Embryonic facial prominence (tissue), 1 donor: ENCODE measurements around the gene CDK17.
"Not testable (repeated sequence)": the region's sequence is repeated elsewhere in the genome, so short reads cannot be mapped to it uniquely, and the experiment has no call there.

Source experiments
- DNase-seq: peaks from one replicate; pipeline ENCODE4 v3.0.0-alpha.2; 2016; ENCODE audit errors: extremely low spot score

Gene CDK17

DNA sequence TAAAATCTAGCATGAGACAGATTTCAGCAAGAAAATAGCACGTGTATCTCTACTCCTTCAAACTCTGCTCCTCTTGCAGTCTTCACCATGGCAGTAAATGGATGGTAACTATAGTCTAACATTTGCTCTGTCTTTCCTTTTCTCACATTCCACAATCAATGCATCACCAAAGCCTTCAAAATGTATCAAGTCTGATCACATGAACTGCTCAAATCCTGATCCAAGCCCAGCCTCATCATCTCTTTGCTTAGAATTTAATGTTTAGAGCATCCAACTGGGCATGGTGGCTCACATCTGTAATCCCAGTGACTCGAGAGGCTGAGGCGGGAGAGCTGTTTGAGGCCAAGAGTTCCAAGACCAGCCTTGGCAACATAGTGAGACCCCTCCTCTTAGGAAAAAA lies 45.9 kb downstream of the CDK17 start:
- DNase-seq: no peak

- DNase-seq: no peak
These were observed 47.9 kb downstream of the CDK17 start for GRCh38 chr12:96352161-96352835.

DNA sequence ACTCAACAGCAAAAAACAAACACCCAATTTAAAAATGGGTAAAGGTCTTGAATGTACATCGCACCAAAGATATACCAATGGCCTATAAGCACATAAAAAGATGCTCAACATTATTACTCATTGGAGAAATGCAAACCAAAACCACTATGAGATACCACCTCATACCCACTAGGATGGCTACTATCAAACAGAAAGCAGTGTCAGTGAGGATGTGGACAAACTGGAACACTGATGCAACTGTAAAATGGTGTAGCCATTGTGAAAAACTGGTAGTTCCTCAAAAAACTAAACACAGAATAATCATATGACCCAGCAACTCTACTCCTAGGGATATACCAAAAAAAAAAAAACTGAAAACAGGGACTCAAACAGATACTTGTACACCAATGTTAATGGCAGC lies 49.3 kb downstream of the CDK17 start:
- no peak for DNase-seq

GRCh38 chr12:96347130-96347699 lies 53.0 kb downstream of the CDK17 start:
- DNase-seq: no peak

GRCh38 chr12:96346716-96347115 lies 53.5 kb downstream of the CDK17 start:
- not testable (repeated sequence) for DNase-seq

DNA sequence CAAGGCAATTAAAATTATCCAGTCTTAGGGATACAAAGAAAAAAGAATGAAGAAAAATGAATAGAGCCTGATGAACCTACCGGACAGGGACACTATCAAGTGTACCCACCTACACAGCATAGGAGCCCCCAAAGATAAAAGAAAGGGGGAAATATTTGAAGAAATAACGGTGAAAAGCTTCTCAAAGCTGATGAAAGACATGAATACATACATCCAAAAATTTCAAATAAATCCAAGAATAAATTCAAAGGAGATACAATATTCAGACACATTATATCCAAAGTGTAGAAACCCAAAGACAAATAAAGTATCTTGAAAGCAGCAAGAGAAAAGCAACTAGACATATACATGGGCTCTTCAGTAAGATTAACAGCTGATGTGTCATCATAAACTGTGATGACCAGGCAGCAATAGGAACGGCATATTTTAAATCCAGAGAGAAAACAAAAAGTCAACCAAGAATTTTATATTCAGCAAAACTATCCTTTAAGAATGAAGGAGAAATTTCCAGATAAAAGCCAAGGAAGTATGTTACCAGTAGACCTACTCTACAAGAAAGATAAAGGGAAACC lies 56.0 kb downstream of the CDK17 start:
- DNase-seq: no peak

GRCh38 chr12:96343347-96343954 lies 56.8 kb downstream of the CDK17 start:
- DNase-seq: no peak

DNA sequence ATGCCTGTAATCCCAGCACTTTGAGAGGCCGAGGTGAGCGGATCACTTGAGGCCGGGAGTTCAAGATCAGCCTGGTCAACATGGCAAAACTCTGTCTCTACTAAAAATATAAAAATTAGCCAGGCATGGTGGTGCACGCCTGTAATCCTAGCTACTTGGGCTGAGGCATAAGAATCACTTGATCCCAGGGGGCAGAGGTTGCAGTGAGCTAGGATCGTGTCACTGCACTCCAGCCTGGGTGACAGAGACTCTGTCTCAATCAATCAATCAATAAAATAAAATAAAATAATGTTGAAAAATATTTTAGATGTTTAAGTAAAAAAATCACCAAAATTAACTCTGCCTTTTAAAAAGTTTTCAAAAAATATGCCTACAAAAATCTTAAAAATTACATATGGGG lies 60.6 kb downstream of the CDK17 start:
- not testable (repeated sequence) for DNase-seq

- no peak for DNase-seq
These were observed 61.3 kb downstream of the CDK17 start for GRCh38 chr12:96338852-96339471.

GRCh38 chr12:96337953-96338352 lies 62.3 kb downstream of the CDK17 start:
- DNase-seq: no peak

- DNase-seq: no peak
These were observed 63.8 kb downstream of the CDK17 start for GRCh38 chr12:96336489-96336888.

DNA sequence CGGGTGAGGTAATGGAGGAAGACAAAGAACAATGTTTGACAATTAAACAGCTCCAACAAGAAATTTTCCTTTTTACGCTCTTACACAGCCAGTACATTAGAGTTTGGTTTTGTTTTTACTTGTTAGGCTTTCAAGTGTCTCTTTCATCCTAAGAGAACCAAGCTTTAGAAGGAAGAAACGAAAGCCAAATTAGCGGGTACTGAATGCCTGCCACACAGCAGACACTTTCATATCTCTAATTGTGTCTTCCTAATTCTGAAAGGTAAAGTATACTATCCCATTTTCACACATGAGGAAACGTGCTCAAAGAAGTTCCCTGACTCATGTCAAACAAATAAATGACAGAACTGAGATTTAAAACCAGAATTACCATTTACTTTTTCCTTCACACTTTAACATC lies 65.0 kb downstream of the CDK17 start:
- no peak for DNase-seq

GRCh38 chr12:96334502-96334901 lies 65.7 kb downstream of the CDK17 start:
- DNase-seq: no peak

DNA sequence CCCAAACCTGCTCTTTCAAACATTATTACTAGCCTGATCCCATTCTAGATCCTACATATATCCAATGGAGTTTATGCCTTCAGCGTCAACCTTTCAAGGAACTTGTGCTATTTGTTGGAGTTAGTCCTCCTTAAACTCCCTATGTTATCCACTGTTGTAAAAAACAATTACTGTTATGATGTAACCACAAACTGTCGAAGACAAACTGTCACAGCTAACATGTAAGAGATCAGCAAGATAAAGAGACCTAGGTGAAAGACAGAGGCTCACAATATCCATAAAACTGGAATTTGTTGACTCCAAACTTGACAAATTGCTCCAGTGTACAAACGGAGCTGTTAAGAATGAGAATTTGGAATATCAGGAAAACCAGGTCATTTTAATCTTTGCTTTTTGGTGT lies 70.7 kb downstream of the CDK17 start:
- no peak for DNase-seq

- no peak for DNase-seq
These were observed 71.2 kb downstream of the CDK17 start for GRCh38 chr12:96329018-96329417.

- no peak for DNase-seq
These were observed 72.3 kb downstream of the CDK17 start for GRCh38 chr12:96327889-96328288.

GRCh38 chr12:96327346-96327745 lies 72.9 kb downstream of the CDK17 start:
- no peak for DNase-seq

DNA sequence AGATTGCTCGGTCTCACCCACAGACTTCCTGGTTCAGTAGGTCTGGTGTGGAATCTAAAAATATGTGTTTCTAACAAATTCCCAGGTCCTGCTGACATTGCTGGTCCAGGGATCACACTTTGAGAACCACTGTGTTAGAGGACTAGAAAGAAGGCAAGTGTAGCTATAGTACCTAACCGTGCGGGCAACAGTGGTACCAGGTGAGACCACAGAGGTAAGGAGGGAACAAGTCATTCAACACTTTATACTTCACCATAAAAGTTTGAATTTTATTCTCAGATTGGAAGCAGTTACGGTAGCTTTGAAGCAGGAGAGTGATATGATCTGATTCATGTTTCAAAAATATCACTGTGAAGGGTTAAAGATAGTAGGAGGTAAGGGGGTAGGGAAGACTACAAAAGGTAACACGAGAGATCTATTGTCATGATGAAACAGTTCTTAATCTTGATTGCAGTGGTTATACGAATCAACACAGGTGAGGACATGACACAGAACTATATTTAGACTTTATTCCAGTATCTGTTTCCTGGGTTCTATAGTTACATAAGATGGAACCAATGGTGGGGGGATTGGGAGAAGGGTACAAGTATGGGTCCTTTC lies 73.5 kb downstream of the CDK17 start:
- DNase-seq: no peak

DNA sequence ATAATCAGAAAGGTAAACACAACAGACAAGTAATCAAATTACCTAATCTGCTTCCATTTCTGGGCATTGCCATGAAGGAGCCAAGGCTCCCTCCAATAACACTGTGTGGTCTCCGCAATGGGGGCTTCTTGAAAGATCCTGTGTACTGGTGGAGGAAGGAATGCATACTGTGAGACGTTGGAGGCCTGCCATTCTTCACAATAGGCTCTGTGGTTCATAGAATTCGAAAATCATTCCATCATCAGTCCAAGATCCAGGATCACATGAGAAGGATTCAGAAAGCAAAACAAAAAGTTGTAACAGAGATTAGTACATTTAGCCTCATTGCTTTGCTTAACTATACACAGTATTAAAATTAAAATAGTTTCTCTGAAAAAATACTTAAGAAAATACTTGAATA lies 76.3 kb downstream of the CDK17 start:
- DNase-seq: no peak

- no peak for DNase-seq
These were observed 77.5 kb downstream of the CDK17 start for GRCh38 chr12:96322720-96323119.

DNA sequence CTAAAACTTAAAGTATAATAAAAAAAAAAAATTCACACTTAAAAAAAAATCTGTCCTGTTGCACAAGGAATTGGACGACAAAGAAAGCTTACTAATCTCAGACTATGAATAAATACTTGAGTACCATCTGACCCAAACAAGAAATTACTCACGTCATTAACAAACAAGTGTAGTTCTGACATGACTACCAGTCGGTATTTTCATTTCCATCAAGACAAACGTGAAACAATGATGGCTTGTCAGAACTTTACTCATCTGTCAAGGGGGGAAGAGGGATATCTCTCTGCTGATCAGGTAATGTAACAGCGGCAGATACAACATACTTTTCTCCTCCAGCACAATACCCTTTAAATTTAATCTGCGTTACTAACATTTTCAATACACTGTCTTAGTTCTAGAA lies 78.3 kb downstream of the CDK17 start:
- no peak for DNase-seq

DNA sequence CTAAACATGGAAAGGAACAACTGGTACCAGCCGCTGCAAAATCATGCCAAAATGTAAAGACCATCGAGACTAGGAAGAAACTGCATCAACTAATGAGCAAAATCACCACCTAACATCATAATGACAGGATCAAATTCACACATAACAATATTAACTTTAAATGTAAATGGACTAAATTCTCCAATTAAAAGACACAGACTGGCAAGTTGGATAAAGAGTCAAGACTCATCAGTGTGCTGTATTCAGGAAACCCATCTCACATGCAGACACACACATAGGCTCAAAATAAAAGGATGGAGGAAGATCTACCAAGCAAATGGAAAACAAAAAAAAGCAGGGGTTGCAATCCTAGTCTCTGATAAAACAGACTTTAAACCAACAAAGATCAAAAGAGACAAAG lies 82.4 kb downstream of the CDK17 start:
- DNase-seq: not testable (repeated sequence)
